Skin of body (tissue), 2 donors: Measurements from ENCODE around the gene PSG4. TPM values are rescaled to one million over a fixed set of nuclear protein-coding genes. Genes with fewer than 3 reads are reported as not detected.
"Not testable (repeated sequence)": the region's sequence is repeated elsewhere in the genome, so short reads cannot be mapped to it uniquely, and the experiment has no call there.

Source experiments
- DNase-seq: peaks from one replicate; lab custom pipeline; 2025; lab: John Stamatoyannopoulos, UW
- total RNA-seq: library from RNA; depleted of rRNA; stranded (reverse); fragments of >200 nt; gene quantifications from one replicate; pipeline ENCODE4 v1.2.3, GENCODE V29; 2014

Gene PSG4
- total RNA-seq = not detected

GRCh38 chr19:43205471-43206105 is at the start of gene PSG4:
TSS of gene PSG4 (minus strand) at chr19:43205638. CDS start at chr19:43205536, 102 bp downstream.
- not testable (repeated sequence) for DNase-seq

GRCh38 chr19:43251428-43251827 is 46.0 kb upstream of the PSG4 start:
- DNase-seq = not testable (repeated sequence)

DNA sequence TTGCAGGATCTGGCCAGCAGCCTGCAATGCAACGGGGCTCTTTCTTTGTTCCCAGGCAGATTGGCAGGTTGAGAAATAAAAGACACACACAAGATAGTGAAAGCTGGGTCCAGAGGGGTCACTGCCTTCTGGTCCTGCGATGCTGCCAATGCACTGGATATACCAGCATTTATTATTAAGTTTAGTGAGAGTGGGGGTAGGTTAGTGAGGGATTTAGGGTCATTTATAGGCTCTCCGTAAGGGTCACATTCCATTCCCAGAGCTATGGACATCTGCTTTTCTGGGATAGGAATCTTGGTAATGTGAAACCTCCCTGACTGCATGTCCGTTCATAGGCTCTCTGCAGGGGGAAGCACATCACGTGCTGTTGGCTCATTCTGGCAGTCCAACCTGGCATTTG is 44.9 kb upstream of the PSG4 start:
- not testable (repeated sequence) for DNase-seq

DNA sequence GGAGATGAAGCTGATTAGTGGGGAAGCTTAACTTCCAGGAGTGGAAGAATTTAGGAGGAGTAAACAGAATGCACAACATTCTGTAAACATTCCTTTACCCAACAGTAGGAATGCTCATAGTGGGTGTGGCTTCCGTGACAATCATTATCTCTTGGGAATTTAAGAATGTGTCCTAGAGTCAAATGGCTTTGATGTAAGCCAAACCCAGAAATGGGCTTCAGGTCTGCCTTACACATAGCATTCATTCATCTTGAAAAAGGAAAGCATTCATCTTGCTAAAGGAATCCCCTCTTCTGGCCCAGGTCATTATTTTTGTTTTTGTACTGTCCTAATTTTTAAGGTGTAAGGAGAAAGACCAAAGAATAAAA is 43.2 kb upstream of the PSG4 start:
- DNase-seq = not testable (repeated sequence)

DNA sequence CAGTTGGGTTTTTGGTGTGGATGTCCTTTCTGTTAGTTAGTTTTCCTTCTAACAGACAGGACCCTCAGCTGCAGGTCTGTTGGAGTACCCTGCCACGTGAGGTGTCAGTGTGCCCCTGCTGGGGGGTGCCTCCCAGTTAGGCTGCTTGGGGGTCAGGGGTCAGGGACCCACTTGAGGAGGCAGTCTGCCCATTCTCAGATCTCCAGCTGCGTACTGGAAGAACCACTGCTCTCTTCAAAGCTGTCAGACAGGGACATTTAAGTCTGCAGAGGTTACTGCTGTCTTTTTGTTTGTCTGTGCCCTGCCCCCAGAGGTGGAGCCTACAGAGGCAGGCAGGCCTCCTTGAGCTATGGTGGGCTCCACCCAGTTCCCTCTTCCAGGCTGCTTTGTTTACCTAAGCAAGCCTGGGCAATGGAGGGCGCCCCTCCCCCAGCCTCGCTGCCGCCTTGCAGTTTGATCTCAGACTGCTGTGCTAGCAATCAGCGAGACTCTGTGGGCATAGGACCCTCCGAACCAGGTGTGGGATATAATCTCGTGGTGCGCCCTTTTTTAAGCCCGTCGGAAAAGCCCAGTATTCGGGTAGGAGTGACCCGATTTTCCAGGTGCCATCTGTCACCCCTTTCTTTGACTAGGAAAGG is 41.9 kb upstream of the PSG4 start:
- not testable (repeated sequence) for DNase-seq

DNA sequence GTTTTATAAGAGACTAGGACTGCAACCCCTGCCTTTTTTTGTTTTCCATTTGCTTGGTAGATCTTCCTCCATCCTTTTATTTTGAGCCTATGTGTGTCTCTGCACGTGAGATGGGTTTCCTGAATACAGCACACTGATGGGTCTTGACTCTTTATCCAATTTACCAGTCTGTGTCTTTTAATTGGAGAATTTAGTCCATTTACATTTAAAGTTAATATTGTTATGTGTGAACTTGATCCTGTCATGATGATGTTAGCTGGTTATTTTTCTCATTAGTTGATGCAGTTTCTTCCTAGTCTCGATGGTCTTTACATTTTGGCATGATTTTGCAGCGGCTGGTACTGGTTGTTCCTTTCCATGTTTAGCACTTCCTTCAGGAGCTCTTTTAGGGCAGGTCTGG is 40.4 kb upstream of the PSG4 start:
- DNase-seq = not testable (repeated sequence)

DNA sequence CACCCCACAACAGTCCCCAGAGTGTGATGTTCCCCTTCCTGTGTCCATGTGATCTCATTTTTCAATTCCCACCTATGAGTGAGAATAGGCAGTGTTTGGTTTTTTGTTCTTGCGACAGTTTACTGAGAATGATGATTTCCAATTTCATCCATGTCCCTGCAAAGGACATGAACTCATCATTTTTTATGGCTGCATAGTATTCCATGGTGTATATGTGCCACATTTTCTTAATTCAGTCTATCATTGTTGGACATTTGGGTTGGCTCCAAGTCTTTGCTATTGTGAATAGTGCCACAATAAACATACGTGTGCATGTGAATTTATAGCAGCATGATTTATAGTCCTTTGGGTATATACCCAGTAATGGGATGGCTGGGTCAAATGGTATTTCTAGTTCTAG is 36.8 kb upstream of the PSG4 start:
- DNase-seq = not testable (repeated sequence)

DNA sequence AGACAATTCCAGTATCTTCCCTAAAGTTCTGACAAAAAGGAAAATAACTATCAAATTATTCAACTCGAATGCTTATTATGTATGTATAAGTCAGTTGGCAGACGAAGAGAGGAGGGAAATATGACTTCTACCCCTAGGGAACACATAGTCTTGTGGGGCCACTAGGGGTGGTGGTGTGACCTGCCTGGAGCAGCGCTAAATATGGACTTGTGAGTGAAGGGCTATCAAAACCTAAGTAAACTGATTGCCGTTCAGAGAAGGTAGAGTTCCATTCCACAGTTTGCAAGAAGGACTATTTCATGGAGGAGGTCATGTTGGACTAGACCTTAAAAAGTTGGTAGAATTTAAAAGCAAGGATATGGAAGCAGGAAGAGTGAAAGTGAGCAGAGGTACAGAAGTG is 32.8 kb upstream of the PSG4 start:
- DNase-seq = not testable (repeated sequence)

- not testable (repeated sequence) for DNase-seq
Observed at GRCh38 chr19:43235686-43236085, 30.2 kb upstream of the PSG4 start.

- no peak for DNase-seq
Observed at GRCh38 chr19:43229315-43229714, 23.9 kb upstream of the PSG4 start.

DNA sequence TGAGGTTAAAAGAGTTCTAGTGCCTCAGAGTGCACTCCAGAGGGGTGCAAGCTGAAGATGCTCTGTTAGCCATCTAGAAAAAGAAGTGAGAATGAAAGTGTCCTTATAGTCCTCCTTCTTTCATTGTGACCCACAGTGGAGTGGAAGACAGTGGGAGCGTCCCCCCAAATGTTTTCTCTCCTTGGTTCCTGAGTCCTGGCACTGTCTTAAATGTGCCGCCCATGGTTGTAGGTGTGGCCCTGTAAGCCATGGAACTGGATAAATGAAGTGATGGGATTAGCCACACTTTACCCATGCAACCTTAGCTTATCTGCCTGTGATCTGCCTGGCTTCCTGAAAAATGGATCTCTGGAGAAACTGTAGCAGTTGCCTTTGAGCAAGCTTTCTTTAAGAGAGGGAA is 23.3 kb upstream of the PSG4 start:
- DNase-seq = not testable (repeated sequence)

GRCh38 chr19:43226986-43227385 is 21.5 kb upstream of the PSG4 start:
- not testable (repeated sequence) for DNase-seq

DNA sequence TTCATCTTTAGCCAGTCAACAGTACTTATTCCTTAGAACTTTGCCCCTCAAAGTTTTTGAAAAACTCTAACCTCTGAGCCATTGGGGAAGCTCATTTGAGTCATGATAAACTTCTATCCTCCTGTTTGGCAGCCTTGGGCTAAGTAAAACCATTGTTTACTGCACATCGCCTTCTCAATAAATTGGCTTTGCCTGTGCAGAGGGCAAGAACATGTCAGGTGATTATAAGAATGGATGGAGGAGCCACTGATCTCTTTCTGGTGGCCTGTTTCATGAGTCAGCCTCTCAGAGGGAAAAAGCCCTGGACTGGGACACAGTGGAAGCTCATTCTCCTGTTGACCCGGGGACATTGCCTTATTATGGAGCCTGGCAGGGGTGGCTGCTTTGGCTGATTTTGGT is 19.4 kb upstream of the PSG4 start:
- DNase-seq = no peak

DNA sequence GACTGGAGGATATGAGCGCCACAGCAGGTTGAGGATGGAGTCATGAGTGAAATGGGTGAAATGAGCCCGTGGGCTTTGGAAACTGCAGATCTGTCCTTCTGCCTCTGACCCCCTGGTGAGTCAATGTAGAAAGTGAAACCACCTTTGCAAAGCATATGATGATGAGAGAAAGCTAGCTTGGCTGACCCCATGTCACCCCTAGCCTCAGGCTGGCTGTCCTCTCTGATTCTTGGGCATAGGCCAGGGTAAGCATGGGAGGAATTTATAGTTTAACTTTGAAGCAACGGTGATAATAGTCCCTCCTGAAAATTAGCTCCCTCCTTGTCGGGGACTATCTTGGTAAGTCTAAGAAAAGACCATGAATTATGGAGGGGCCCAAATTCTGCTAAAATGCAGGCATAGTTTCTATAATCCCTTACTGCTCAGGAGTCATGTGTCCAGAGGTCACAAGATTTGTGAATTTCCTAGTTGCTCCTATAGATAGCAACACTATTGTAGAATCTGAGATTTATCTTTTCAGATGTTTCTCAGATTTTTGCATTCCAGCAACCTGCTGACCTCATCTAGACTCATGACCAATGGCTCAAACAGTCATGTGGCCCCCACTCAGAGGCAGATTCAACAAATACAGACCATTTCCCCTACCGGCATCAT is 18.9 kb upstream of the PSG4 start:
- not testable (repeated sequence) for DNase-seq

- DNase-seq = not testable (repeated sequence)
Observed at GRCh38 chr19:43221891-43222290, 16.5 kb upstream of the PSG4 start.

DNA sequence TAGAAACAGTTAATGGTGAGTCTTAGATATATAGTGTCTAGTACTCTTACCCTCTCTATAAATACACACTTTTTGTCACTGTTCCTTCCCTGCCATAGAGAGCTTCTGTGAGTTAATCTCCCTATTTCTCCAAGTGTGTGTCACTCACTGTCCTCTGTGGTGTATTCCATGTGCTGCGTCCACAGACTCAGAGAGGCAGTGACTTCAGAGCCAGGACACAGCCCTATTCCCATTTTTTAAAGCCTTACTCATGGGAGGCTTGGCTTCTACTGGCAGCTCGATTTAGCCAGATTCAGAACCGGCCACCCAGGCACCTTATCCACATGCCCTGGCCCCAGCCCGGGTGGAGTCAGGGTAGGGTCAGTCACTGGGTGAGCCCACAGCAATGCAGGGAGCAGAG is 13.7 kb upstream of the PSG4 start:
- not testable (repeated sequence) for DNase-seq

- DNase-seq = not testable (repeated sequence)
Observed at GRCh38 chr19:43215881-43216280, 10.4 kb upstream of the PSG4 start.

- no peak for DNase-seq
Observed at GRCh38 chr19:43207991-43208390, 2.6 kb upstream of the PSG4 start.

GRCh38 chr19:43207174-43207573 is 1.7 kb upstream of the PSG4 start:
- DNase-seq = not testable (repeated sequence)

GRCh38 chr19:43203611-43204010 is 1.8 kb downstream of the PSG4 start:
- not testable (repeated sequence) for DNase-seq

- DNase-seq = not testable (repeated sequence)
Observed at GRCh38 chr19:43201891-43202290, 3.5 kb downstream of the PSG4 start.

DNA sequence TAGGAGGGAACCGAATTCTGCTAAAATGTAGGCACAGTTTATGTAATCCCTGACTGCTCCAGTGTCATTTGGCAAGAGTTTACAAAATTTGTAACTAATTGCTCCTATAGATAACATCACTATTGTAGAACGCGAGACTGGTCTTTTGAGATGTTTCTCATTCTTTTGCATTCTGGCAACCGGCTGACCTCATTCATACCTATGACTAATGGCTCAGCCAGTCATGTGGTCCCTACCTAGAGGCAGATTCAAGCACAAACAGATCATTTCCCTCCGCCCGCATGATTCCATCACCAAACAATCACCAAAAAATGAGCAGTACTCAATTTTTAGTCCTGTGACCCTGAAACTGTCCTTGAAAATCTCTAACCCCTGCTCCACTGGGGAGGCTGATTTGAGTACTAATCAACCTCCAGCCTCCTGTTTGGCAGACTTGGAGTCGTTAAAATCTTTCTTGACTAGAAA is 4.1 kb downstream of the PSG4 start:
- not testable (repeated sequence) for DNase-seq
